ENCODE data around the gene RASL10B. TPM values are rescaled to one million over a fixed set of nuclear protein-coding genes. Genes with fewer than 3 reads are reported as not detected.

RASL10B gene
- total RNA-seq, 2 donors from 2014 or later = 39.2 to 61.9 TPM

- Histone ChIP-seq H3K4me3 (no peak overlapping the region), H3K4me1 (peaks cover 0 to 36% of the 10 kb centered on the region in 2 donors), H3K9me3 (no peaks in the 10 kb centered on the region), H3K27me3 (no peaks in the 10 kb centered on the region), H3K36me3 (no peaks in the 10 kb centered on the region), H3K27ac (peak overlapping the region; percentile 29 to 36)
- no peak for TF ChIP-seq CTCF (IDR thresholded peaks at IDR 0.05)
- DNase-seq (ENCODE audit: low spot score) = no peak
Observed at GRCh38 chr17:35774499-35774898, 43.1 kb downstream of the RASL10B start.

GRCh38 chr17:35775039-35775438, 43.6 kb downstream of the RASL10B start:
- Histone ChIP-seq H3K27me3 (no peaks in the 10 kb centered on the region), H3K36me3 (no peaks in the 10 kb centered on the region), H3K4me1 (peaks cover 0 to 36% of the 10 kb centered on the region in 2 donors), H3K27ac (peak overlapping the region in 1 of 2 donors; percentile 29), H3K4me3 (no peak overlapping the region), H3K9me3 (no peaks in the 10 kb centered on the region)
- DNase-seq (ENCODE audit: low spot score) = no peak
- TF ChIP-seq CTCF (IDR thresholded peaks at IDR 0.05) = no peak

- Histone ChIP-seq H3K27ac (no peak overlapping the region), H3K27me3 (no peaks in the 10 kb centered on the region), H3K36me3 (no peaks in the 10 kb centered on the region), H3K4me1 (peaks cover 0 to 36% of the 10 kb centered on the region in 2 donors), H3K9me3 (no peaks in the 10 kb centered on the region), H3K4me3 (no peak overlapping the region)
- TF ChIP-seq CTCF (IDR thresholded peaks at IDR 0.05) = no peak
- DNase-seq (ENCODE audit: low spot score) = no peak
Observed at GRCh38 chr17:35775583-35775982, 44.1 kb downstream of the RASL10B start.

- Histone ChIP-seq H3K4me1 (peaks cover 0 to 42% of the 10 kb centered on the region in 2 donors), H3K27me3 (no peaks in the 10 kb centered on the region), H3K9me3 (no peaks in the 10 kb centered on the region), H3K4me3 (no peak overlapping the region), H3K36me3 (no peaks in the 10 kb centered on the region), H3K27ac (no peak overlapping the region)
- no peak for TF ChIP-seq CTCF (IDR thresholded peaks at IDR 0.05)
- DNase-seq (ENCODE audit: low spot score) = no peak
Observed at GRCh38 chr17:35778641-35779196, 47.3 kb downstream of the RASL10B start.

GRCh38 chr17:35780950-35781349, 49.5 kb downstream of the RASL10B start:
- H3K4me3 ChIP-seq = no peak overlapping the region
- H3K27ac ChIP-seq = no peak overlapping the region
- no peak for DNase-seq (ENCODE audit: low spot score)
- no peak for TF ChIP-seq CTCF (IDR thresholded peaks at IDR 0.05)
- no peaks in the 10 kb centered on the region for H3K9me3 ChIP-seq
- no peaks in the 10 kb centered on the region for H3K27me3 ChIP-seq
- no peaks in the 10 kb centered on the region for H3K36me3 ChIP-seq
- H3K4me1 ChIP-seq = peaks cover 0 to 32% of the 10 kb centered on the region in 2 donors

- Histone ChIP-seq H3K9me3 (no peaks in the 10 kb centered on the region), H3K27me3 (no peaks in the 10 kb centered on the region), H3K36me3 (no peaks in the 10 kb centered on the region), H3K4me1 (peaks cover 0 to 32% of the 10 kb centered on the region in 2 donors), H3K4me3 (no peak overlapping the region), H3K27ac (no peak overlapping the region)
- DNase-seq (ENCODE audit: low spot score) = no peak
- no peak for TF ChIP-seq CTCF (IDR thresholded peaks at IDR 0.05)
Observed at GRCh38 chr17:35784895-35785294, 53.5 kb downstream of the RASL10B start.

Measured in right atrium auricular region (tissue), 2 donors.